ENCODE results near the gene RPL22. TPM values are rescaled to one million over a fixed set of nuclear protein-coding genes. Genes with fewer than 3 reads are reported as not detected.
A peak's percentile ranks its signal among the peaks of the same experiment; 100 is the strongest.

RPL22 gene
- total RNA-seq, 1 donor from 2014 or later = 193 TPM

GRCh38 chr1:6174621-6175410, 24.6 kb downstream of the RPL22 start:
- Histone ChIP-seq H3K27me3 (ENCODE audit: control insufficient read depth, insufficient read depth, low read length) (peaks cover 54% of the 10 kb centered on the region), H3K36me3 (ENCODE audit: control insufficient read depth, insufficient read depth, low read length) (no peaks in the 10 kb centered on the region), H3K4me3 (ENCODE audit: low read depth, low read length) (no peak overlapping the region)
- DNase-seq (ENCODE audit: low read depth) = no peak
- TF ChIP-seq CTCF (IDR thresholded peaks at IDR 0.05; ENCODE audit: insufficient read depth, low read length, poor library complexity, severe bottlenecking) = no peak

GRCh38 chr1:6172549-6172948, 26.8 kb downstream of the RPL22 start:
- TF ChIP-seq CTCF (IDR thresholded peaks at IDR 0.05; ENCODE audit: insufficient read depth, low read length, poor library complexity, severe bottlenecking) = no peak
- Histone ChIP-seq H3K36me3 (ENCODE audit: control insufficient read depth, insufficient read depth, low read length) (no peaks in the 10 kb centered on the region), H3K27me3 (ENCODE audit: control insufficient read depth, insufficient read depth, low read length) (peaks cover 53% of the 10 kb centered on the region), H3K4me3 (ENCODE audit: low read depth, low read length) (no peak overlapping the region)
- no peak for DNase-seq (ENCODE audit: low read depth)

DNA sequence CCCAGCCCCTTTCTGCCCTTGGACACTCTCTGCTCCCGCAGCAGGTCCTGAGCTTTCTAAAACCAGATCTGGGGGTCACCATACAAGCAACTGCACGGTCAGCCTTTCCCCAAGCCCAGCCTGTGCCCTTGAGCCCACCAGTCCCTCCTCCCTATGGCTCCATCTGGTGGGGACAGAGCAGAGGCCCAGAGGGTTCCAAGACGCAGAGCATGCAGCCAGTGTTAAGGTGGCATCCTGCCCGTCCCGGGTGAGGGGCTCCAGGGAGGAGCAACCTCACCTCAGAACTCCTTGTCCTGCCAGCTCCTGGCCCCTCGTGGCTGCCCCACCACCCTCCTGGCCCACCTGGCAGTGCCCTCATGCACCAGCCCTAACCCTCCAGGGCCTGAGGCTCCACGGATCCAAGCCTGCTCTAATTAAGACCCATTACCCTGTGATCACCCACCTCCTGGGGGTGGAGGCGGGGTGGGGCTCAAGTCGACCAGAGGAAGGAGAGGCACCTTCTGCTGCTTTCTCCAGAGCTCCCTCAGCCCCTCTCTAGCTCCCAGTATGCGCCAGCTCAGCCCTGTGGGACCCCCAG, 27.8 kb downstream of the RPL22 start:
- H3K36me3 ChIP-seq (ENCODE audit: control insufficient read depth, insufficient read depth, low read length) = no peaks in the 10 kb centered on the region
- TF ChIP-seq CTCF (IDR thresholded peaks at IDR 0.05; ENCODE audit: insufficient read depth, low read length, poor library complexity, severe bottlenecking) = peak; percentile 51
- no peak for DNase-seq (ENCODE audit: low read depth)

GRCh38 chr1:6170742-6171201, 28.6 kb downstream of the RPL22 start:
- TF ChIP-seq CTCF (IDR thresholded peaks at IDR 0.05; ENCODE audit: insufficient read depth, low read length, poor library complexity, severe bottlenecking) = no peak
- Histone ChIP-seq H3K27me3 (ENCODE audit: control insufficient read depth, insufficient read depth, low read length) (peaks cover 51% of the 10 kb centered on the region), H3K36me3 (ENCODE audit: control insufficient read depth, insufficient read depth, low read length) (no peaks in the 10 kb centered on the region)

More for the DNA sequence above, 27.8 kb downstream of the RPL22 start:
- Histone ChIP-seq H3K27me3 (ENCODE audit: control insufficient read depth, insufficient read depth, low read length) (peaks cover 52% of the 10 kb centered on the region), H3K4me3 (ENCODE audit: low read depth, low read length) (no peak overlapping the region)

GRCh38 chr1:6170116-6170741, 29.2 kb downstream of the RPL22 start:
- TF ChIP-seq CTCF (IDR thresholded peaks at IDR 0.05; ENCODE audit: insufficient read depth, low read length, poor library complexity, severe bottlenecking) = no peak
- no peak for DNase-seq (ENCODE audit: low read depth)
- H3K4me3 ChIP-seq (ENCODE audit: low read depth, low read length) = no peak overlapping the region
- H3K36me3 ChIP-seq (ENCODE audit: control insufficient read depth, insufficient read depth, low read length) = no peaks in the 10 kb centered on the region
- H3K27me3 ChIP-seq (ENCODE audit: control insufficient read depth, insufficient read depth, low read length) = peaks cover 49% of the 10 kb centered on the region

More at GRCh38 chr1:6170742-6171201, 28.6 kb downstream of the RPL22 start:
- no peak overlapping the region for H3K4me3 ChIP-seq (ENCODE audit: low read depth, low read length)
- DNase-seq (ENCODE audit: low read depth) = no peak

Data from kidney epithelial cell (primary cell).